GM12878 (cell line): ENCODE results near the gene AKAP13. TPM values are rescaled to one million over a fixed set of nuclear protein-coding genes. Genes with fewer than 3 reads are reported as not detected.

Experiments
- ATAC-seq: fragments of 200-7000 bp; cut with Tn5 transposase; 3 replicates; pipeline ENCODE4 v1.9.1; 2020; ENCODE audit warnings: mild to moderate bottlenecking, moderate library complexity
- BruUV-seq: library from RNA; stranded (reverse); fragments of 400-500 nt; replicated peaks from 2 replicates; lab custom pipeline; 2021; lab: Mats Ljungman, UMichigan
- CTCF ChIA-PET: fragments of 300-600 bp; sonication (Branson Sonifier 250); formaldehyde crosslinking; extraction: SDS; loops from one replicate; lab custom pipeline; 2021; ENCODE audit warnings: inconsistent platforms; lab: Yijun Ruan, JAX
- POLR2A ChIA-PET: fragments of 350-600 bp; formaldehyde crosslinking; extraction: SDS; loops from one replicate; lab custom pipeline; 2021; ENCODE audit warnings: inconsistent platforms; lab: Charles Lee
- RAD21 ChIA-PET: fragments of 300-600 bp; sonication (Branson Sonifier 250); formaldehyde crosslinking; loops from one replicate; lab custom pipeline; 2023; ENCODE audit warnings: antibody characterized with exemption; ENCODE audit not compliant: unreplicated experiment; lab: Charles Lee
- SMC1A ChIA-PET: fragments of 300-600 bp; sonication (Branson Sonifier 250); formaldehyde crosslinking; loops from one replicate; lab custom pipeline; 2023; ENCODE audit not compliant: unreplicated experiment, uncharacterized antibody; lab: Charles Lee
- DNase-seq: peaks from one replicate; pipeline ENCODE4 v3.0.0-alpha.2; 2011; ENCODE audit warnings: low read depth, low spot score
- FAIRE-seq: peaks from 3 replicates; lab custom pipeline; 2011; peaks lifted over from hg19 to GRCh38; lab: Jason Lieb, UNC
- H2AFZ ChIP-seq: 2 replicates; pipeline ENCODE4 v1.6.0; 2011; ENCODE audit warnings: low read depth, low read length, control low read depth; ENCODE audit not compliant: control insufficient read depth
- H3K27ac ChIP-seq: 2 replicates; pipeline ENCODE4 v1.5.1; 2011; ENCODE audit warnings: control low read depth; ENCODE audit not compliant: control insufficient read depth, insufficient read depth
- H3K27me3 ChIP-seq, 2 experiments: replicated peaks in 1 of 2; 2 replicates each; pipeline versions ENCODE4 v1.6.0 to v1.6.1; 2011; ENCODE audit warnings: low read length in 1 of 2; ENCODE audit not compliant: control insufficient read depth in 2 of 2, insufficient read depth in 2 of 2
- H3K36me3 ChIP-seq, 2 experiments: 2 replicates each; pipeline ENCODE4 v1.5.1; 2011; ENCODE audit warnings: low read length in 1 of 2; ENCODE audit not compliant: control insufficient read depth in 2 of 2, insufficient read depth in 2 of 2
- H3K4me1 ChIP-seq: 2 replicates; pipeline ENCODE4 v1.6.1; 2011; ENCODE audit warnings: mild to moderate bottlenecking, low read length, moderate library complexity, mixed read lengths; ENCODE audit not compliant: control insufficient read depth, insufficient read depth
- H3K4me2 ChIP-seq: 2 replicates; pipeline ENCODE4 v1.6.0; 2011; ENCODE audit warnings: control low read depth; ENCODE audit not compliant: control insufficient read depth, insufficient read depth
- H3K4me3 ChIP-seq: fragments of 200-600 bp; sonication (generic); 2 replicates; pipeline ENCODE4 v1.5.1; 2016
- H3K79me2 ChIP-seq: 2 replicates; pipeline ENCODE4 v1.6.0; 2011; ENCODE audit warnings: low read length; ENCODE audit not compliant: control insufficient read depth, insufficient read depth
- H3K9ac ChIP-seq: 2 replicates; pipeline ENCODE4 v1.8.0; 2011; ENCODE audit warnings: low read length, control low read depth, mixed read lengths; ENCODE audit not compliant: control insufficient read depth, insufficient read depth
- H3K9me3 ChIP-seq: replicated peaks from 3 replicates; pipeline ENCODE4 v1.5.1; 2011; ENCODE audit warnings: mild to moderate bottlenecking, low read length; ENCODE audit not compliant: control insufficient read depth, insufficient read depth
- H4K20me1 ChIP-seq: 2 replicates; pipeline ENCODE4 v1.6.0; 2011; ENCODE audit not compliant: control insufficient read depth, insufficient read depth
- ASH2L ChIP-seq: fragments of 300-600, 200-600 bp; sonication (generic); IDR thresholded peaks from 2 replicates; pipeline ENCODE4 v1.6.1; 2017; ENCODE audit warnings: low read depth, mild to moderate bottlenecking, borderline replicate concordance
- EZH2 ChIP-seq: IDR thresholded peaks from 2 replicates; pipeline ENCODE4 v1.6.1; 2012; ENCODE audit warnings: low read depth, mild to moderate bottlenecking, control low read depth, inconsistent platforms, low read length, borderline replicate concordance; ENCODE audit not compliant: control insufficient read depth
- FOS ChIP-seq: IDR thresholded peaks from 3 replicates; pipeline ENCODE4 v1.6.1; 2011; ENCODE audit warnings: borderline replicate concordance; ENCODE audit not compliant: insufficient read length; ENCODE audit errors: extremely low read depth
- FOXM1 ChIP-seq: IDR thresholded peaks from 2 replicates; pipeline ENCODE4 v1.6.1; 2012; ENCODE audit warnings: low read depth, mild to moderate bottlenecking, inconsistent platforms, low read length, moderate library complexity
- HDAC6 ChIP-seq: fragments of 200-600 bp; sonication (generic); IDR thresholded peaks from one replicate; pipeline ENCODE4 v1.8.0; 2017; ENCODE audit warnings: antibody characterized with exemption; ENCODE audit not compliant: unreplicated experiment
- LARP7 ChIP-seq: fragments of 450-650 bp; IDR thresholded peaks from 2 replicates; pipeline ENCODE4 v1.6.1; 2017; ENCODE audit warnings: mild to moderate bottlenecking
- RB1 ChIP-seq: fragments of 450-650 bp; formaldehyde crosslinking; IDR thresholded peaks from 2 replicates; pipeline ENCODE4 v1.6.1; 2017; ENCODE audit warnings: mild to moderate bottlenecking, borderline replicate concordance
- RFX5 ChIP-seq: IDR thresholded peaks from 2 replicates; pipeline ENCODE4 v1.6.1; 2011; ENCODE audit warnings: low read depth, low read length, improper control_type of control experiment
- SMARCA5 ChIP-seq: fragments of 450-650 bp; IDR thresholded peaks from 2 replicates; pipeline ENCODE4 v1.6.1; 2017; ENCODE audit warnings: mild to moderate bottlenecking
- TBL1XR1 ChIP-seq: IDR thresholded peaks from 2 replicates; pipeline ENCODE4 v1.6.1; 2012; ENCODE audit warnings: low read depth, low read length, improper control_type of control experiment
- TCF12 ChIP-seq: IDR thresholded peaks from 2 replicates; pipeline ENCODE4 v1.6.1; 2011; ENCODE audit warnings: low read depth, mild to moderate bottlenecking, low read length
- ZNF384 ChIP-seq: IDR thresholded peaks from 2 replicates; pipeline ENCODE4 v1.6.1; 2012; ENCODE audit warnings: low read depth, mild to moderate bottlenecking, low read length, improper control_type of control experiment, borderline replicate concordance
- WGBS: methylation state at CpG from one replicate; pipeline ENCODE4 v1.1.6; 2016; ENCODE audit warnings: low lambda C conversion rate; ENCODE audit not compliant: insufficient replicate concordance, insufficient coverage; ENCODE audit errors: missing lambda C conversion rate; 5-methylcytosine and 5-hydroxymethylcytosine counted together
- in situ Hi-C: fragments of 300-500 bp; cut with MboI; formaldehyde crosslinking; loops from 9 replicates; pipeline ENCODE4 v1.14.3; 2018; ENCODE audit warnings: mixed read lengths
- intact Hi-C: fragments of 100-400 bp; cut with micrococcal nuclease; formaldehyde crosslinking; loops from one replicate; pipeline ENCODE4 v1.14.2; 2022; ENCODE audit not compliant: unreplicated experiment
- polyA plus RNA-seq, 11 experiments: library from polyadenylated mRNA; depleted of rRNA in 4 of 11; unstranded in 6 of 11; stranded (reverse) in 5 of 11; fragments of >200 nt; fragmentation: Nextera tagmentation in 4 of 11; fragmentation: Illumina TruSeq in 1 of 11; extraction: Ambion mirVana in 4 of 11; extraction: Trizol in 1 of 11; gene quantifications; 1 replicate in 1 of 11; 2 replicates in 10 of 11; pipeline versions ENCODE4 v1.2.1 to v1.2.3, GENCODE V29; 2011 to 2016; ENCODE audit warnings: inconsistent platforms in 2 of 11, missing spikeins in 2 of 11, low read depth in 1 of 11
- total RNA-seq, 4 experiments: library from RNA; depleted of rRNA in 3 of 4; stranded (reverse); fragments of >200 nt in 3 of 4; fragmentation: Illumina TruSeq in 1 of 4; extraction: Trizol in 1 of 4; gene quantifications; 2 replicates each; pipeline versions ENCODE4 v1.2.1 to v1.2.3, GENCODE V29; 2013 to 2021
- TF ChIP-seq, protein P1 (sequence below): IDR thresholded peaks from 2 replicates; pipeline ENCODE4 v1.6.1; 2012; ENCODE audit warnings: low read length, inconsistent platforms
- TF ChIP-seq, protein P2 (sequence below): fragments of 450-650 bp; IDR thresholded peaks from 2 replicates; pipeline ENCODE4 v1.6.1; 2016; ENCODE audit warnings: mild to moderate bottlenecking, moderate library complexity, borderline replicate concordance
- TF ChIP-seq, protein P3 (sequence below): fragments of 450-650 bp; IDR thresholded peaks from 2 replicates; pipeline ENCODE4 v1.6.1; 2017; ENCODE audit warnings: antibody characterized with exemption, mild to moderate bottlenecking, moderate library complexity

The AKAP13 gene
- total and polyA plus RNA-seq, 10 of the 15 experiments (the other 5 are each of a cell fraction or from before 2014, with no cell fraction given): 14.4 to 74.9 (median 55.1) TPM

DNA sequence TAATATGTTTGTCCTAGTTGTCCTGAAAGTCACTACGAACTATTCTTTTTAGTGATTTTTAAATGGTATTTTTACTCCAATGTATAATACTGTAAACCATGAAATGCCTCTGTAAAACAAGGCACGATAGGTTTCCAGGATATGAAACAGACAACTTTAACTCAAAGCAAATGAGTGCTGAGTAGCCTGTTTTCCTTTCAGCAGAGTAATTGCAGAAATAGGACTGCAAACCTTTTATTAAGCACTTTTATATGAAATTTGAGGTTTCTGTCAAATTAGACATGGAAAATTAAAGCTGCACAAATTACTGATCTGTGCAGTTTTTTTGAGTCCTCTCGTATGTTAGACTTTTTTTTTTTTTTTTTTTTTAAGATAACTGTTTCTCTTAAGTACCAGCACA lies 16.2 kb downstream of the AKAP13 start:
- no TSS peak for BruUV-seq
- no peak overlapping the region for H3K4me3 ChIP-seq
- H3K27me3 ChIP-seq: no peaks in the 10 kb centered on the region
- intact Hi-C loops: no loop called here
- POLR2A ChIA-PET: interaction anchor here (0.7 kb wide), 1 partner anchor 83 kb away, joined by 6 read pairs; no protein-coding TSS in a partner anchor
- CTCF ChIA-PET: interaction anchor here (1.8 to 2.3 kb wide), 2 partner anchors 9 to 66 kb away, joined by 5 to 9 read pairs; no protein-coding TSS in a partner anchor
- H3K4me1 ChIP-seq: peaks cover 4% of the 10 kb centered on the region
- H3K9me3 ChIP-seq: no peaks in the 10 kb centered on the region
- no peaks in the 10 kb centered on the region for H3K36me3 ChIP-seq
- ATAC-seq: no peak
- H3K79me2 ChIP-seq: peaks cover 73% of the 10 kb centered on the region
- H3K27ac ChIP-seq: no peak overlapping the region
- H3K4me2 ChIP-seq: no peak overlapping the region
- H4K20me1 ChIP-seq: no peaks in the 10 kb centered on the region; the same call in 1 of the 2 replicates
- FAIRE-seq: no peak
- H3K9ac ChIP-seq: no peak overlapping the region
- no peak overlapping the region for H2AFZ ChIP-seq
- WGBS: 64% methylated on average over 3 of the region's 3 CpGs
- in situ Hi-C loops: no loop called here
- SMC1A ChIA-PET: interaction anchor here (0.6 to 4.1 kb wide), 8 partner anchors 8 to 551 kb away, joined by 3 to 12 read pairs (median 4); no protein-coding TSS in a partner anchor
- RAD21 ChIA-PET: interaction anchor here (0.9 to 1.4 kb wide), 3 partner anchors 10 to 35 kb away, joined by 3 to 4 read pairs (median 3); partner anchors contain the start of gene AKAP13
- no peak for DNase-seq
- TF ChIP-seq, protein P1, sequence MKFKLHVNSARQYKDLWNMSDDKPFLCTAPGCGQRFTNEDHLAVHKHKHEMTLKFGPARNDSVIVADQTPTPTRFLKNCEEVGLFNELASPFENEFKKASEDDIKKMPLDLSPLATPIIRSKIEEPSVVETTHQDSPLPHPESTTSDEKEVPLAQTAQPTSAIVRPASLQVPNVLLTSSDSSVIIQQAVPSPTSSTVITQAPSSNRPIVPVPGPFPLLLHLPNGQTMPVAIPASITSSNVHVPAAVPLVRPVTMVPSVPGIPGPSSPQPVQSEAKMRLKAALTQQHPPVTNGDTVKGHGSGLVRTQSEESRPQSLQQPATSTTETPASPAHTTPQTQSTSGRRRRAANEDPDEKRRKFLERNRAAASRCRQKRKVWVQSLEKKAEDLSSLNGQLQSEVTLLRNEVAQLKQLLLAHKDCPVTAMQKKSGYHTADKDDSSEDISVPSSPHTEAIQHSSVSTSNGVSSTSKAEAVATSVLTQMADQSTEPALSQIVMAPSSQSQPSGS: no peak
- TF ChIP-seq TBL1XR1 (no peak), FOS (no peak), RFX5 (no peak), TCF12 (no peak), FOXM1 (no peak), EZH2 (no peak), ZNF384 (no peak), ASH2L (no peak), LARP7 (no peak), SMARCA5 (no peak), HDAC6 (no peak), RB1 (no peak)
- TF ChIP-seq, protein P2, sequence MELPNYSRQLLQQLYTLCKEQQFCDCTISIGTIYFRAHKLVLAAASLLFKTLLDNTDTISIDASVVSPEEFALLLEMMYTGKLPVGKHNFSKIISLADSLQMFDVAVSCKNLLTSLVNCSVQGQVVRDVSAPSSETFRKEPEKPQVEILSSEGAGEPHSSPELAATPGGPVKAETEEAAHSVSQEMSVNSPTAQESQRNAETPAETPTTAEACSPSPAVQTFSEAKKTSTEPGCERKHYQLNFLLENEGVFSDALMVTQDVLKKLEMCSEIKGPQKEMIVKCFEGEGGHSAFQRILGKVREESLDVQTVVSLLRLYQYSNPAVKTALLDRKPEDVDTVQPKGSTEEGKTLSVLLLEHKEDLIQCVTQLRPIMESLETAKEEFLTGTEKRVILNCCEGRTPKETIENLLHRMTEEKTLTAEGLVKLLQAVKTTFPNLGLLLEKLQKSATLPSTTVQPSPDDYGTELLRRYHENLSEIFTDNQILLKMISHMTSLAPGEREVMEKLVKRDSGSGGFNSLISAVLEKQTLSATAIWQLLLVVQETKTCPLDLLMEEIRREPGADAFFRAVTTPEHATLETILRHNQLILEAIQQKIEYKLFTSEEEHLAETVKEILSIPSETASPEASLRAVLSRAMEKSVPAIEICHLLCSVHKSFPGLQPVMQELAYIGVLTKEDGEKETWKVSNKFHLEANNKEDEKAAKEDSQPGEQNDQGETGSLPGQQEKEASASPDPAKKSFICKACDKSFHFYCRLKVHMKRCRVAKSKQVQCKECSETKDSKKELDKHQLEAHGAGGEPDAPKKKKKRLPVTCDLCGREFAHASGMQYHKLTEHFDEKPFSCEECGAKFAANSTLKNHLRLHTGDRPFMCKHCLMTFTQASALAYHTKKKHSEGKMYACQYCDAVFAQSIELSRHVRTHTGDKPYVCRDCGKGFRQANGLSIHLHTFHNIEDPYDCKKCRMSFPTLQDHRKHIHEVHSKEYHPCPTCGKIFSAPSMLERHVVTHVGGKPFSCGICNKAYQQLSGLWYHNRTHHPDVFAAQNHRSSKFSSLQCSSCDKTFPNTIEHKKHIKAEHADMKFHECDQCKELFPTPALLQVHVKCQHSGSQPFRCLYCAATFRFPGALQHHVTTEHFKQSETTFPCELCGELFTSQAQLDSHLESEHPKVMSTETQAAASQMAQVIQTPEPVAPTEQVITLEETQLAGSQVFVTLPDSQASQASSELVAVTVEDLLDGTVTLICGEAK: no peak
- TF ChIP-seq, protein P3, sequence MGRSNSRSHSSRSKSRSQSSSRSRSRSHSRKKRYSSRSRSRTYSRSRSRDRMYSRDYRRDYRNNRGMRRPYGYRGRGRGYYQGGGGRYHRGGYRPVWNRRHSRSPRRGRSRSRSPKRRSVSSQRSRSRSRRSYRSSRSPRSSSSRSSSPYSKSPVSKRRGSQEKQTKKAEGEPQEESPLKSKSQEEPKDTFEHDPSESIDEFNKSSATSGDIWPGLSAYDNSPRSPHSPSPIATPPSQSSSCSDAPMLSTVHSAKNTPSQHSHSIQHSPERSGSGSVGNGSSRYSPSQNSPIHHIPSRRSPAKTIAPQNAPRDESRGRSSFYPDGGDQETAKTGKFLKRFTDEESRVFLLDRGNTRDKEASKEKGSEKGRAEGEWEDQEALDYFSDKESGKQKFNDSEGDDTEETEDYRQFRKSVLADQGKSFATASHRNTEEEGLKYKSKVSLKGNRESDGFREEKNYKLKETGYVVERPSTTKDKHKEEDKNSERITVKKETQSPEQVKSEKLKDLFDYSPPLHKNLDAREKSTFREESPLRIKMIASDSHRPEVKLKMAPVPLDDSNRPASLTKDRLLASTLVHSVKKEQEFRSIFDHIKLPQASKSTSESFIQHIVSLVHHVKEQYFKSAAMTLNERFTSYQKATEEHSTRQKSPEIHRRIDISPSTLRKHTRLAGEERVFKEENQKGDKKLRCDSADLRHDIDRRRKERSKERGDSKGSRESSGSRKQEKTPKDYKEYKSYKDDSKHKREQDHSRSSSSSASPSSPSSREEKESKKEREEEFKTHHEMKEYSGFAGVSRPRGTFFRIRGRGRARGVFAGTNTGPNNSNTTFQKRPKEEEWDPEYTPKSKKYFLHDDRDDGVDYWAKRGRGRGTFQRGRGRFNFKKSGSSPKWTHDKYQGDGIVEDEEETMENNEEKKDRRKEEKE: no peak
